ENCODE measurements around the gene RTP2.

GRCh38 chr3:187737006-187737367 lies 34.6 kb upstream of the RTP2 start:
- TF ChIP-seq ZFP3 (tag by site-specific recombination; IDR thresholded peaks at IDR 0.05; ENCODE audit: low read depth) (no peak), CTCF (tag by site-specific recombination; IDR thresholded peaks at IDR 0.05) (no peak), ZNF707 (tag by site-specific recombination; IDR thresholded peaks at IDR 0.05) (no peak), ZBTB26 (tag by site-specific recombination; optimal IDR thresholded peaks at IDR 0.05) (no peak)
